ENCODE results near the gene LAPTM5. TPM values are rescaled to one million over a fixed set of nuclear protein-coding genes. Genes with fewer than 3 reads are reported as not detected.

Gene LAPTM5
- total RNA-seq, 1 donor from 2014 or later, result 39.8 TPM

- no peak for DNase-seq (ENCODE audit: extremely low spot score in 2 of 2)
- Histone ChIP-seq H3K27ac (peak overlapping the region; percentile 97), H3K4me1 (peaks cover 52% of the 10 kb centered on the region), H3K36me3 (no peaks in the 10 kb centered on the region), H3K4me3 (no peak overlapping the region), H3K27me3 (no peaks in the 10 kb centered on the region), H3K9me3 (no peaks in the 10 kb centered on the region)
- intact Hi-C loops (cut with DNase I), result no loop called here
- TF ChIP-seq CTCF (IDR thresholded peaks at IDR 0.05) (no peak), POLR2A (IDR thresholded peaks at IDR 0.05) (no peak), POLR2AphosphoS5 (IDR thresholded peaks at IDR 0.05; ENCODE audit: insufficient read depth in 1 of 2, low read depth in 1 of 2) (no peak)
Measured at GRCh38 chr1:30684259-30684658, 73.3 kb downstream of the LAPTM5 start.

- Histone ChIP-seq H3K4me3 (no peak overlapping the region), H3K4me1 (peaks cover 52% of the 10 kb centered on the region), H3K36me3 (no peaks in the 10 kb centered on the region), H3K27ac (peak overlapping the region; percentile 97), H3K9me3 (no peaks in the 10 kb centered on the region), H3K27me3 (no peaks in the 10 kb centered on the region)
- no peak for DNase-seq (ENCODE audit: extremely low spot score in 2 of 2)
- intact Hi-C loops (cut with DNase I), result no loop called here
- TF ChIP-seq POLR2A (IDR thresholded peaks at IDR 0.05) (no peak), POLR2AphosphoS5 (IDR thresholded peaks at IDR 0.05; ENCODE audit: insufficient read depth in 1 of 2, low read depth in 1 of 2) (no peak), CTCF (IDR thresholded peaks at IDR 0.05) (no peak)
Measured at GRCh38 chr1:30683699-30684098, 73.9 kb downstream of the LAPTM5 start.

Small RNAs within 50 kb of the gene (microRNA-seq; reads per million reads assigned to microRNA genes)
- not detected for gene MIR4420 (ENCODE audit: borderline number of aligned reads, borderline replicate concordance)

Small RNAs within 50 kb of the gene (small RNA-seq; reads per million reads assigned to genes)
- gene MIR4420, result not detected

Other genes starting within 250 kb of the LAPTM5 start
- 0.49 TPM for gene MATN1, start 34.2 kb downstream of the LAPTM5 start, total RNA-seq
- gene SDC3, start 151.0 kb upstream of the LAPTM5 start, total RNA-seq, result 20.1 TPM

All from vagina (tissue), 2 donors.